H9 (cell line): ENCODE measurements around the gene WDPCP. TPM values are rescaled to one million over a fixed set of nuclear protein-coding genes. Genes with fewer than 3 reads are reported as not detected.

Experiments used
- DNase-seq: peaks from one replicate; pipeline ENCODE4 v3.0.0-alpha.2; 2017
- H2AFZ ChIP-seq: one replicate; pipeline ENCODE4 v1.6.1; 2013; ENCODE audit warnings: mild to moderate bottlenecking, low read length, control low read depth, moderate library complexity
- H2AK5ac ChIP-seq: 2 replicates; pipeline ENCODE4 v1.6.1; 2013; ENCODE audit warnings: low read length, control low read depth, mixed read lengths; ENCODE audit not compliant: insufficient read length
- H2BK120ac ChIP-seq: one replicate; pipeline ENCODE4 v1.6.1; 2013; ENCODE audit warnings: low read depth, mild to moderate bottlenecking, low read length, control low read depth, inconsistent platforms; ENCODE audit not compliant: poor library complexity, severe bottlenecking
- H2BK12ac ChIP-seq: 2 replicates; pipeline ENCODE4 v1.6.1; 2013; ENCODE audit warnings: low read length, control low read depth, mixed read lengths, low read depth; ENCODE audit not compliant: insufficient read length
- H2BK15ac ChIP-seq: 2 replicates; pipeline ENCODE4 v1.6.1; 2013; ENCODE audit warnings: low read depth, low read length, control low read depth
- H2BK20ac ChIP-seq: one replicate; pipeline ENCODE4 v1.6.1; 2013; ENCODE audit warnings: low read depth, mild to moderate bottlenecking, low read length, control low read depth, inconsistent platforms; ENCODE audit not compliant: poor library complexity, severe bottlenecking
- H2BK5ac ChIP-seq: 2 replicates; pipeline ENCODE4 v1.6.1; 2013; ENCODE audit warnings: low read length, control low read depth, mixed read lengths; ENCODE audit not compliant: insufficient read length
- H3K14ac ChIP-seq: 2 replicates; pipeline ENCODE4 v1.6.1; 2013; ENCODE audit warnings: low read length, control low read depth; ENCODE audit not compliant: insufficient read depth
- H3K18ac ChIP-seq: 2 replicates; pipeline ENCODE4 v1.6.1; 2013; ENCODE audit warnings: low read depth, mild to moderate bottlenecking, mixed read lengths, low read length, control low read depth; ENCODE audit not compliant: insufficient read length
- H3K23ac ChIP-seq: 2 replicates; pipeline ENCODE4 v1.6.1; 2013; ENCODE audit warnings: low read length, control low read depth, mixed read lengths, low read depth; ENCODE audit not compliant: insufficient read length
- H3K23me2 ChIP-seq: 2 replicates; pipeline ENCODE4 v1.6.1; 2013; ENCODE audit warnings: low read depth, mild to moderate bottlenecking, mixed read lengths, low read length, control low read depth; ENCODE audit not compliant: insufficient read length, poor library complexity, severe bottlenecking
- H3K27ac ChIP-seq: 2 replicates; pipeline ENCODE4 v1.5.1; 2013; ENCODE audit warnings: low read length, control low read depth, mixed read lengths, low read depth; ENCODE audit not compliant: insufficient read length
- H3K27me3 ChIP-seq: 2 replicates; pipeline ENCODE4 v1.6.1; 2013; ENCODE audit warnings: low read length, control low read depth, inconsistent platforms; ENCODE audit not compliant: insufficient read depth
- H3K4ac ChIP-seq: 2 replicates; pipeline ENCODE4 v1.6.1; 2013; ENCODE audit warnings: low read depth, mild to moderate bottlenecking, control low read depth, inconsistent platforms, low read length, moderate library complexity
- H3K4me1 ChIP-seq: 2 replicates; pipeline ENCODE4 v1.6.1; 2013; ENCODE audit warnings: low read length, control low read depth, inconsistent platforms; ENCODE audit not compliant: insufficient read depth
- H3K4me2 ChIP-seq: 2 replicates; pipeline ENCODE4 v1.6.1; 2013; ENCODE audit warnings: low read length, control low read depth, mixed read lengths; ENCODE audit not compliant: insufficient read length, insufficient read depth
- H3K56ac ChIP-seq: 2 replicates; pipeline ENCODE4 v1.6.1; 2013; ENCODE audit warnings: low read depth, mild to moderate bottlenecking, mixed read lengths, low read length, control low read depth; ENCODE audit not compliant: insufficient read length
- H3K79me1 ChIP-seq: 2 replicates; pipeline ENCODE4 v1.6.1; 2013; ENCODE audit warnings: low read depth, mild to moderate bottlenecking, moderate library complexity, low read length, control low read depth, inconsistent platforms; ENCODE audit not compliant: insufficient read depth, poor library complexity, severe bottlenecking
- H3K79me2 ChIP-seq: 2 replicates; pipeline ENCODE4 v1.6.1; 2013; ENCODE audit warnings: low read length, control low read depth, inconsistent platforms; ENCODE audit not compliant: insufficient read depth
- H3K9ac ChIP-seq: 2 replicates; pipeline ENCODE4 v1.6.1; 2013; ENCODE audit warnings: low read length, control low read depth, mixed read lengths; ENCODE audit not compliant: insufficient read length; ENCODE audit errors: extremely low read depth
- H3K9me3 ChIP-seq: one replicate; pipeline ENCODE4 v1.6.1; 2013; ENCODE audit warnings: low read depth, low read length, inconsistent platforms; ENCODE audit not compliant: control insufficient read depth
- H3T11ph ChIP-seq: one replicate; pipeline ENCODE4 v1.6.1; 2013; ENCODE audit warnings: mild to moderate bottlenecking, low read length, control low read depth, inconsistent platforms
- H4K20me1 ChIP-seq: one replicate; pipeline ENCODE4 v1.6.1; 2013; ENCODE audit not compliant: control insufficient read depth, insufficient read length, insufficient read depth
- H4K5ac ChIP-seq: 2 replicates; pipeline ENCODE4 v1.6.1; 2013; ENCODE audit warnings: low read depth, mild to moderate bottlenecking, mixed read lengths, low read length, control low read depth; ENCODE audit not compliant: insufficient read length
- H4K8ac ChIP-seq: replicated peaks from 2 replicates; pipeline ENCODE4 v1.6.1; 2013; ENCODE audit warnings: low read length, control low read depth, mixed read lengths, low read depth; ENCODE audit not compliant: insufficient read length
- H4K91ac ChIP-seq: 2 replicates; pipeline ENCODE4 v1.6.1; 2013; ENCODE audit warnings: low read depth, mild to moderate bottlenecking, moderate library complexity, mixed read lengths, low read length, control low read depth; ENCODE audit not compliant: insufficient read length
- H3K27ac Mint-ChIP-seq, 3 experiments: 2 replicates in 2 of 3; 3 replicates in 1 of 3; pipeline ENCODE4 v1.8.0; 2020 to 2021; ENCODE audit warnings: mixed read lengths in 3 of 3, mild to moderate bottlenecking in 1 of 3, moderate library complexity in 1 of 3
- H3K27me3 Mint-ChIP-seq: 2 replicates; pipeline ENCODE4 v1.8.0; 2021; ENCODE audit warnings: low read depth, mild to moderate bottlenecking, moderate library complexity, mixed read lengths
- H3K36me3 Mint-ChIP-seq, 3 experiments: 2 replicates in 2 of 3; 3 replicates in 1 of 3; pipeline ENCODE4 v1.8.0; 2020 to 2021; ENCODE audit warnings: low read depth in 3 of 3, mixed read lengths in 3 of 3; ENCODE audit not compliant: insufficient read depth in 1 of 3
- H3K4me1 Mint-ChIP-seq, 2 experiments: 2 replicates each; pipeline ENCODE4 v1.8.0; 2020; ENCODE audit warnings: mixed read lengths in 2 of 2
- H3K4me3 Mint-ChIP-seq, 2 experiments: 2 replicates in 1 of 2; 3 replicates in 1 of 2; pipeline ENCODE4 v1.8.0; 2020 to 2021; ENCODE audit warnings: mild to moderate bottlenecking in 2 of 2, mixed read lengths in 2 of 2, moderate library complexity in 1 of 2
- H3K9me3 Mint-ChIP-seq, 2 experiments: 2 replicates in 1 of 2; 3 replicates in 1 of 2; pipeline ENCODE4 v1.8.0; 2020; ENCODE audit warnings: mild to moderate bottlenecking in 2 of 2, mixed read lengths in 2 of 2, moderate library complexity in 1 of 2
- CTCF ChIP-seq: fragments of 200-600 bp; sonication (generic); conservative IDR thresholded peaks from 3 replicates; pipeline ENCODE4 v1.8.0; 2021; ENCODE audit warnings: antibody characterized with exemption, mild to moderate bottlenecking
- WGBS: extraction: QIAGEN DNeasy Blood & Tissue Kit; methylation state at CpG from one replicate; pipeline ENCODE4 v1.1.7; 2013; ENCODE audit warnings: missing lambda C conversion rate, low lambda C conversion rate, mixed read lengths; ENCODE audit not compliant: insufficient read length; ENCODE audit errors: extremely low coverage; 5-methylcytosine and 5-hydroxymethylcytosine counted together
- total RNA-seq: library from RNA; stranded (reverse); gene quantifications from 2 replicates; pipeline ENCODE4 v1.2.1, GENCODE V29; 2021

The WDPCP gene
- total RNA-seq, 1 experiment from 2014 or later: 22.4 TPM

DNA sequence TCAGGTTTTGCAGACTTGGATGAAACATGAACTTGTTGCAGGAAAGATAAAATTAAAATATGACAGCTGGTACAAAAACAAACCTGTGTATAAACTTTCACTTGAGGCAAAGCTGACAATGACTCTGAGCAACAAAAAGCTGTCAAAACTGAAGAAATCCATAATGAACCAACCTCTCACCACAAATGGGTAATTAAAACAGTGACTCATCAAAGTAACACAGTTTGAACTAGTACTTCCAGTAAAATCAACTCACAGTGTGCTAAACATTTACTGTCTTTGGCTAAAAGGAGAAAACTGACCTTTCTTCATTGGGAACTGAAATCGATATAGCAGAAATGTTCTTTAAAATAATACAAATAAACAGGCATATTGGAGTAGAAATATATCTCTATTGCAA lies 209.7 kb downstream of the WDPCP start:
- no peak overlapping the region for H2AK5ac ChIP-seq
- H3K27ac ChIP-seq: no peak overlapping the region
- no peak overlapping the region for H2BK5ac ChIP-seq
- H3K79me2 ChIP-seq: no peaks in the 10 kb centered on the region
- H3K27me3 Mint-ChIP-seq: no peaks in the 10 kb centered on the region
- H4K8ac ChIP-seq: no peak overlapping the region
- H2BK15ac ChIP-seq: no peak overlapping the region
- H4K91ac ChIP-seq: no peak overlapping the region
- TF ChIP-seq CTCF: no peak
- no peak overlapping the region for H3K4me2 ChIP-seq
- H3K36me3 Mint-ChIP-seq: peaks cover 0 to 5% (median 3%) of the 10 kb centered on the region in 3 experiments; a peak in 3 of 7 replicates
- no peaks in the 10 kb centered on the region for H3K27me3 ChIP-seq
- H3K9ac ChIP-seq: no peak overlapping the region
- no peak overlapping the region for H4K5ac ChIP-seq
- H3K14ac ChIP-seq: no peak overlapping the region
- no peak overlapping the region for H2BK12ac ChIP-seq
- no peak overlapping the region for H3T11ph ChIP-seq
- no peak overlapping the region for H2AFZ ChIP-seq
- no peaks in the 10 kb centered on the region for H3K23me2 ChIP-seq
- peaks cover 12 to 14% of the 10 kb centered on the region in 2 experiments for H3K4me1 Mint-ChIP-seq
- no peaks in the 10 kb centered on the region; the same call in 1 of the 2 replicates for H3K4me1 ChIP-seq
- no peaks in the 10 kb centered on the region for H3K9me3 Mint-ChIP-seq
- H2BK120ac ChIP-seq: no peak overlapping the region
- H3K4me3 Mint-ChIP-seq: no peak overlapping the region
- H3K56ac ChIP-seq: no peak overlapping the region
- no peak for DNase-seq
- peak overlapping the region in 2 of 3 experiments; percentile 78 to 85; a peak in 3 of 7 replicates for H3K27ac Mint-ChIP-seq
- H3K4ac ChIP-seq: no peak overlapping the region
- no peaks in the 10 kb centered on the region for H3K9me3 ChIP-seq
- H2BK20ac ChIP-seq: no peak overlapping the region
- no CpG with 5 or more reads among the region's 1 CpG for WGBS
- H4K20me1 ChIP-seq: no peaks in the 10 kb centered on the region
- H3K23ac ChIP-seq: no peak overlapping the region
- no peaks in the 10 kb centered on the region for H3K79me1 ChIP-seq
- H3K18ac ChIP-seq: no peak overlapping the region
